NCI-H2171 (cell line): ENCODE results near the gene PDE1C.
A peak's percentile ranks its signal among the peaks of the same experiment; 100 is the strongest.

Experiments
- DNase-seq: peaks from one replicate; lab custom pipeline; 2025; lab: John Stamatoyannopoulos, UW

PDE1C gene

DNA sequence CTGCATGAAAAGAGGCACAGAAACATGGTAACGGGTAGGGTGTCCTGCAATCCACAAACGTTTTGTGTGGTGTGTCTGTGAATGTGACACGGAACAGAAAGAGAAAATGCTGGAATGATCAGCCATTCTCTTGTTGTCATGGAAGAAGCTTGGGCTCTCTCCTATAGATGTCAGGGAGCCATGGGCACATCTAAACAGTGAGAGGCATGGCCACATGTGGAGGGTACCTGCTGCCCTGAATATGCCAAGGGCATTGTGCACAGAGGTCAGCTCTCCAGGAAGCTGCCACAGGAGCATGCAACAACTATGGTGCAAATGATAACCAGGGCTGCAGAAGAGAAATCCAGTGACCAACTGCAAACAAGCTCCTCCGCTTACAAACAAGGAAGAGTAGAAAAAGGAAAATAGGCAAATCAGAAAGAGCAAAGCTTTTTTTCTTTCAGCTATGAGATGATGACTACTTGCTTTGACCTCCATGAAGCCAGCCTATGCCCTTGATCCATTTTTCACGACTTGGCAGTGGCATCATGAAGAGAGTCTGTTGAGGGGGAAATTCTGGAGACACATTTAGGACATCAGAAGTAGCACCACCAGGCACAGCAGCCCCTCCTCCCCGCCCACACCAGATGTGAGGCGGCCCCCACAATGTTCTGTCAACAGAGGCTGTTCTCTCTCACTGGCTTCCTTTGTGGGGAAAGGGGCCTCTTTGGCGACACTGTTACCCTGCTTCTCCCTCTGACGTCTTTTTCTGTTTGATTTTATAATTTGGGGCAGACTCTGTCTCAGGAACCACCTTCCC lies 4.8 kb upstream of the PDE1C start:
- no peak for DNase-seq

DNA sequence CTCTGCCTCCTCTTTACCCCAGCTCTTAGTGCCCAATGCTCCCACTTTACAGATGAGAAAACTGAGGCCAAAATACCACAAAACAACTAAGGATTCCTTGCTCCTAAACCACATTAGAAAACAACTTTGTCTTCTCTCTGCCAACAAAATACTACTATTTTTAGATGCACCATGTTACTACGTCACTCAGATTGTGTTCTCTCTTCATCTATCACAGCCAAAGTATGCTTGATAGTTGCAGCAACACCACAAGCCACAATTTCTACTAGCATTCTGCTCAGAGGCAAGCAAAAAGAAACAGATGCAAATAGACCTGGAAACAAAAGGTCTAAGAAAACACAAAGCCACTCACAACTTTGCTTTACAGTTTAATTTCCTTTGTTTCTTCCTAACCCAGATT lies 3.3 kb upstream of the PDE1C start:
- DNase-seq: no peak

DNA sequence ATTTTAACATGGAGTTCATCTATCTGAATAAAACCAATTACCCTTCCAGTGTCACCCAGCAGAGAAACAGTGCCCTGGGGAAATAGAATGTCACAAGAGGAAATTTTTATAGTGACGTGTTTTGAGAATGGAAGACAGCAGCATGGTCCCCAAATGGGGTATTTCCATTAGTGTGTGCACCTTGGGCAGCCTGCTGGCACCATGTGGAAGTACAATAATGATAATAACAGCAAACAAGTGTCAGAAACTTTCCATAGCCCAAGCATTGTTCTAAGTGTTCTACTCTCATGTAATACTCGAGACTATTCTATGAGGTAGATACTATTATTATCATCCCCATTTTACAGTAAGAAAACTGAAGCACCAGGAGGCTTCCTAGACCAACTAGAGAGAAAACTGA lies 2.2 kb upstream of the PDE1C start:
- DNase-seq: no peak

DNA sequence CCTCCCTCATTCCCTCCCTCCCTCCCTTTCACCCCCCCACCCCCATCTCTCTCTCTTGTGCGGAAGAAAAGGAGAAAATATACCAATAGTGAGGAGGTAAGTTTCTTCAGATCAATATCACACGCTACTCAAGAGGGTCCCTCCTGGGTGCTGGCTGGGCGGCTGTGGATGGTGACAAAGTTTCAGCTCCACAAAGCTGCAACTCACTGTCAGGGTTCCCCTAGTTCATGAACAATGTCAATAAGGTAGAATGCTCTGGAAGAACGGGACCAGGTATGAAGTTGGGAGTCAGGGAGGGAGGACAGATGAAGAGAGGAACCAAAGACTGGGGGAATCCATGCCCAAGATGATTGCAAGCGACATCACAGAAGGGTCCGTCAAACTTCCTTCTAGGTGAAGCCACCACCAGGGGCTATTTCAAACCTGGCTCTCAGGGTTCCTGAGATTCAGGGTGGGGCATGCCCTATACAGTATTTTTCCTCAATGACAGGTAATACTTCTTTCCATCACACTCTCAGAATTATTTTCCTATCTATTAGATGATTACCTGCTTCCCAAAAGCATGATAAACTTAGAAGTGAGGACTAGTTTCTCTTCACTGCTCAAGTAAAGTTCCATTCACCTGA lies 1.4 kb upstream of the PDE1C start:
- DNase-seq: no peak

DNA sequence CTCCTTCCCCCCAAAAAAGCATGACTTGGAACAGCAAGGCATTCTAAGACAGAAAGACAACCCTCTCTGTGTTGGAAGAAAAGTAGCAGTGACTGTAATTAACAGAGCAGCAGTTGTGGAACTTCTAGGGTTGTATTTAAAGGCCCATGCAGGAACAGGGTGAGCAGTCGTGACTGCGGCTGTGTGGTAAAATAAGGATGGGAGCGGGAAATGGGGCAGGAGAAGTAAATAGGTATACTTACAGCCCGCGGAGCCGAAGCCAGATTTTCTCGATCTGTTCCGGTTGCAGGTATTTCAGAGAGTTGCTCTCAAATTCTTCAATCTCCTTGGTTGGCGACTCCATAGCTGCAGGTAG lies 179 bp downstream of the PDE1C start:
- no peak for DNase-seq

DNA sequence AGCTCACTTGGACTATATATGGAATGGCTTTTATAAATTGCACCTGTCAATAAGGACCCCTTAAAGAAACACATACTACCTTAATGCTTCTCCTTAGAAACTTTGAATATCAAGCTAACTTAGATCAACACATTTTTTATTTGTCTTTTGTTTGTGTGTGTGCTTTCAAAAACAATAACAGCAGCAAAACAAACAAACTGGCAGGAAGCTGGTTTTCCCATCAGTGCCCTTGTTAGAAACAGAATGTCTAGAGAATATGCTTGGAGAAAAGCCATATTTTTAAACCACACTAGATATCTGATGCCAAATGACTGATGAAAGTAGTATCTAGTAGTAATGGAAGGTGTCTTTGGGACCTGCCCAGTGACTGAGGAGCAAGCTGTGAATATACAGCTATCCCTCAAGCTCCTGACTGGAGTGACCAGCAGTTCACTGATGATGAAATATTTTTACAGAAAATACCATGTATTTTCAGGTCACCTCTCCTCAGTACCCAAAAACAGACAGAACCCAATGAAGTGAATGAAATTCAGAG lies 1.0 kb downstream of the PDE1C start:
- no peak for DNase-seq

DNA sequence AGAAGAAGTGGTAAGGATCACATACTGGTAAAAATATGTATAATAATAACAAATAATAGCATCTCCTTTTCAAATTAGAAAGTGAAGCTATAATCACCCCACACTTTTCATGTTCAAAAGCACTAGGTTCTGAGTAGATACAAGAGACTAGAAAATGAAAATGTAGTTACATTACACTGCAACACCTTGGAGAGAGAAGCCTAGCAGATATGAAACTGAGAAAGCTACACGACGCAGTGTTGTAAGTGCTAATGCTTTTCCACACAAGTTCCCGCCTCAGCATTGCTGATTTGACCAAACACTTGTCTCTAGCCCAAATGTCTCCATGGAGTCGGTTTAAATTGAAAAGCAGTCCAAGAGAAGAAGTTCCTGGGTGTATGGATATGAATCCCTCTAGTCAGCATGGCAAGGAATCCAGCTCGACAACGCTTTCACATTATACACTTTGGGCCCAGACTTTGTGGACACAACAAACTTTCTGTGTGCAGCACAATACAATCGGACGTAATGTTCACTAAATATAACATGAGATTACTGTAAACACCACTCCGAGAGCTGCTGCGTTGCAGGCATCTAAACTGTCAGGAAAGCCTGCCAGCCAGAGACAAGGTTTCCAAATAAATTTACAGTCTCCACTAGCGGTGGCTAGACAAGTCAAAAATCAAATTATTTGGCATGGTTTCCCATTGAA lies 1.7 kb downstream of the PDE1C start:
- DNase-seq: no peak

DNA sequence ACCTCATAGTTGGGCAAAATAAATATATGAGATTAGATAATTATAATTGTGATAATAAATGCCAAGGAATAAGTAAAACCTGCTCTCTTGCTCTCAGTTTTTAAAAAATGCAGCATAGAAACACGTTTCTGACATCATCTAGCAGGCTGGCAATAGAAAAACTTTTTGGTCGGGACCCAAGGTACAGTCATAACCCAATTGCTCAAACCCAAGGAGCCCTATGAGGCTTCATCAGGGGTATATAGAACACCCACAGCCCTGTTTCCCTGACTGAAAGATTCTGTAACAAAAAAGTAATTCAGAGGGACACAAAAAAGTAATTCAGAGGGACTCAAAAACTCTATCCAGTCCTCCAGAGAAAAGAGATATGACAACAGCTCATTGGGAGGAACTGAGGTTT lies 3.8 kb downstream of the PDE1C start:
- DNase-seq: no peak

DNA sequence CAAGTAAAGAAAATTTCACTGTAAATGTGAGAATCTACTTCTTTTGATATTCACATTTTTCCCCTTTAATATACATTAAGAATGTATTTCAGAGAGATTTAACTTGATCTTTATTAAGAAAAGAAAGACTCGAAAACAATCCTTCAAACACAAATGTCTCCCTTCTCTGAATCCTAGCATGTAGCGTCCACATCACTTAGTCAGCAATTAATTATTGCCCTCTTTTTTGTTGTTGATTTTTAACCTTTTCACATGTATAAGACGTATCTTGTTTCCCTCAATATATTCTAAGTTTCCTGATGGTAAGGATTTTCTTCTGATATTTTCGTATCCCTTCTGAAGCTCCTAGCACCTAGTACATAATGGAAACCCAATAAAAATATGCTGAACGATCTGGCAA lies 6.6 kb downstream of the PDE1C start:
- no peak for DNase-seq

DNA sequence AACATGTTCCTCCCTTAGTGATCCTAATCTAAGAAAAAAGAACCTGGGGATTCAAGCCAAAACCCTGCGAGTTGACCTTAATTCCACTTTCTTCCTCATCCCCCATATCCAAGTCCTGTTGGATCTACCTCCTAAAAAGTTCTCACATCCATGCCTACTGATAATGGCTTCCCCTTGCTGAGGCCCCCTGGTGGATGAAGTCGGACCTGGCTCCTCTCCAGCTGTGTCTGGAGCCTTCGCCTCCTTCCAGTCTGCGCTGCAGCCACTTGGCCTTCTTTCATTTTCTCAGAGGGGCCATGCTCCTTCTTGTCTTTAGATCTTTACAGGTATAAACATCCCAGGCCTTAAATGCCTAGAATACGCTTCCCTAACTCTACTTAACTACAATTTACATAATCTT lies 8.1 kb downstream of the PDE1C start:
- no peak for DNase-seq

DNA sequence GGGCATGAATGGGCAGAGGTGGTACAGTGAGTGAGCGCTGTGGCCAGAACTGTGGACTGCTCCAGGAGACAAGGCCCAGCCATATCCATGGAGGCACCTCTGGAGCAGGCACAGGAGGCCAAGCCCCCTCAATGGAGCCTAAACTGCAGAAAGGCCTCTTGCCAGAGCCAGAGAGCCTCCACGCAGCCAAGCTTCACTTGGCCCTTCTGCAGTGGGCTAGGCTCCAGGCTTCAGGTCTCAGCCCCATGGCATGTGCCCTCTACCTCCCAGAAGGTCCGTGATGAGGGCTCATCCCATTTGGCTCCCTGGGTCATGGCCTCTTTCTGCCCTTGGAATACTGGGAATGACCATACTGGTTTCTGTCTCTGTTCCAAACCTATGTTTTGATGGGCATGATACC lies 8.9 kb downstream of the PDE1C start:
- DNase-seq: no peak

DNA sequence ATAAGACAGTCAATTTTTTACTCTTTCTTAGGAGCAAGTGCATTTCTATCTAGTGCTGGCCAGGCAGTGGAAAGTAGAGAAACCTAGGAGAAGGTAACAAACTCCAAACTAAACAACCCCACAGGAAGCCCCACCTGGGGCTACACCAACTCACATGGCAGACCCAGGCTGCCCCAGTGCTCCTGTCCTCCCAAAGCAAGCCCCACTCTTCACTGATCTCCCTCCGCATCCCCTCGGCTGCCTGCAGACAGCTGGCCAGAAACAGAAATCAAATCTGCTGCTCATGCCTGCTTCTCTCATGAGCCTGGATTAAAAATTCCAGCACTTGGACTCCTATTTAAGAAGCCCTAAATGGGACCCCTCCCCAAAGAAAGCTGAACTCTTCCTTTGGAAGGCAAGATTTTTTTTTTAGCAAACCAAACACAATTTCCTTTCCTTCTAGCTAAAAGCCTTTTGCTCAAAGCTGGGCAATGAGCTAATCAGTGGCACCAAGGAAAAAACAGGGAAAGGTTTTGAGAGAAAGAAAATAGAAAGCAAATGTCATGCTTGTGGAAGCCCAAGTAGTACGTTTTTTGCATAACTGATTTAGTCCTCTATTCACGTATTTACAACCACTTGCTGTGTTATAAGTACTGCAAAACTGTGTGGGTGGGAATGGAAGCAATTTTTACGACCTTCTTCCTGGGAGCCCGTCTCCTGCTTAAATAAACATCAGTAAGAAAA lies 10.8 kb downstream of the PDE1C start:
- DNase-seq: no peak

DNA sequence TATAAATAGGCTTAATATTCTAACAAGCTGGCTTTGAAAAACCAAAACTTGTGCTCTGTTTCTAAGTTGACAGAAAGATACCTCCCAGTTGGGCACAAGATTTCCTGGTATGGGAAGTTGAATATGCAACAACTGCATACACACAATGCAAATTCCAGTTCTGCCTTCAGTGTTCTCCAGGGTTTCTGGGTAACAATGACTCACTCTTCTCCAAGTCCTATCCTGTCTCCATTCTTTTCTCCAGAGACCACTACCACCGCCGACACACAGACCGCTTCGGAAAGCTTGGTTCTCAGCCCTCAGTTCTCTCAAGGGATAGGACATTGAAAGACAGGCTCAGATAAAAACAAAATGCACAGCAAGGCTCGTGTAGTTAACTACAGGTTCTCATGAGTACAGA lies 12.2 kb downstream of the PDE1C start:
- no peak for DNase-seq

DNA sequence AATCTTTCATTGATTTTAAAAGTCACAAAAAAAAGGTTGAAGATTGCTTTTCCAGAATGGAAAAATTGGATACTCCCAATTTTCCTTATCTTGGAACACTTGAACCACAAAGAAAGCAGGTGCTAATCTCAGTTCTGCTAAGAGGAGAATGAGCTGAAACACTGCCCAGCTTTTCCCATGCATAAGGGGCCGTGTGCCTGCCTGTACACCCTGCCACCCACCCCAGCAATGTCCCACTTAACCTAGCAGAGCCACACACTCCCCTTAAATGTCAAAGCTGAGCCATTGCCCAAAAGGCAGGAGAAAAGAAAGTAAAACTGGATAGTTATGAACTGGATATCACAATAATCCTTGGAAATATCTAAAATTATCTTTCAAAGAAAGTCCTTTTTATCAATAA lies 13.4 kb downstream of the PDE1C start:
- DNase-seq: no peak

DNA sequence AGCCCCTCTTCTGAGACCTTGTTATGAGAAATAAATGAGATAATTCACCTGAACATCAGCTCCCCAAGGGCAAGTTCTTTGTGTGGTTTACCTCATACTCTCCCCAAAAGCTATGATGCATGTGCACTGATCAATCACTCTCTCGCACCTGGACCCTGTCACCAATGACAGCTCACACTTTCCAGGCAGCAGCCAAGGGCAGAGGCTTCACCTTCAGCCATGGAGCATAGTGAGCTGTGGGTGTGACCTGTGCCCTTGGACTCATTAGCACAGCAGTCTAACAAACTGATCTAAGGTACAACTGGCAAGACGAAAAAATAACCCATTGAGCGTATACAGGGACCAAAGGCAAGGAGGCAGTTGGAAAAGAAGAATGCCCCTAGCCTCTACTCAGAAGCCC lies 17.0 kb downstream of the PDE1C start:
- no peak for DNase-seq

DNA sequence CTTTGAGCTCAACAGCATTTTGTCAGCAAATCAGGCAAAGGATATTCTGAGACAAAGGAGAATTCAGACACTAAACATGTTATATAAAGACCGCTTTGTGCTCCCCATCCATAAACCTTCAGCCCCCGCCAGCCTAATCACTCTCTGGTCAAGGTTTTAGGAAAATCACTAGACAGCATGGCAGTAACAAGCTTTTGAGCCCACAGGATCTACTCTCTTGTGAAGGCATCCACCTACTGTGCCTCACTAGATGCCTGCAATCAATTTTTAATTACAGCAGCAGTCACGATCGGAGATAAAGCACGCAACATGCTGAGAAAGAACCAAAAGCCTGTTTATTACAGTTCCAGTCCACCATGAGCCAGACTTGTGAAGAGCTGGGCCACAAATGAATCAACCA lies 19.1 kb downstream of the PDE1C start:
- DNase-seq: no peak

DNA sequence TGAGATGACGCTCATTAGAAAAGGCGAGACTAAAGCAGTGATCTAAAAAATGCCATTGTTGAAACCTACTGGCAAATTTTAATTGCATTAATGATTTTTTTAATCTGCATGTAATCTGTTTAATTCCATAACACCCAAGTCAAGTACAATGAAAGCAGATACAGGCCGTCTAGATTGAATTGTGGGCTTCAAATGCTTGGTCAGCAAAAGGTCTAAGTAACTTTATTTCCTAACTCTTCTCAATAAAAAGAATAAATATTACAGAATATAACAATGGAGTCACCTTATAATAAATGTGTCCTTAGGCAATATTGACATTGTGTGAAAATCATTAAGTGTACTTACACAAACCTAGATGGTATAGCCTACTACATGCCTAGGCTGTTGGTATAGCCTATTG lies 20.6 kb downstream of the PDE1C start:
- DNase-seq: no peak

DNA sequence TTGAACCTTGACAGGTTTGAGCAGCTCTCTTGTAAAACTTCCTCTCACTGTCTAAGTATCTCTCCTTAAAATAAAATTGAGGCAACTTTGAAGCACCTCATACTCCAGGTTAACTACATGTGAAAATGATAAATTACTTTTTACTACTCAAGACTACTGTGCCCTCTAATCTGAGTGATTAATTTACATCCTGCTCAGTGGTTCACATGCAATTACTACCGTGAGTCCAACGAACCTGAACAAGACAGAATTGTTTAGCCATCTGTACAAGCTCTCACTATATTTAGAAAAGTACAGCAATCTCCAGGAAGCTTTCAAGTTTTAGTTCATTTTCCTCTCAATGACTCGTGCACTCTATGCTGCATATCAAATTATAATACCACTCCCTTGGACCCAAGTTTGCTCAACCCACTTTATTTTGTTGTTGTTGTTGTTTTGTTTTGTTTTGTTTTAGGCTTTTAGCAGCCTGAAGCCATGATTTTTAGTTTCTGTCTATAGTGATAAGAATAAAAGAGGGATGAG lies 21.2 kb downstream of the PDE1C start:
- peak; percentile 32 for DNase-seq

DNA sequence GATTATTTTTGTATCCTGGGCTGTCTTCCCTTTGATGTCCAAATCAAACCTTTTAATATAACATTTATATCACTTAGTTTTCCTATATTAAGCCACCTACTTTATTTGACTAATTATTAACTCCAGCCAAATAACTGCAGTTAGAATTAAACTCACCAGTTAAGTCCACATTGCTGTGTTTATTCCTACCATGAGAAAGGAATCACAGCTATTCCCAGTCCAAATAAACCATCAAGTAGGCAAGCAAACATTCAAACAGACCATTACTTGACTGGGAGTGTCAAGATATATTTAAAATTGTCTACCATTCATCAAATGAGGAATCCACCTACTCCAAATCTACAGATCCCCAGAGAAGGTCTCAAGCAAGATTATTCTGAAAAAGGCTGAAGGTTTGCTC lies 22.4 kb downstream of the PDE1C start:
- DNase-seq: no peak

DNA sequence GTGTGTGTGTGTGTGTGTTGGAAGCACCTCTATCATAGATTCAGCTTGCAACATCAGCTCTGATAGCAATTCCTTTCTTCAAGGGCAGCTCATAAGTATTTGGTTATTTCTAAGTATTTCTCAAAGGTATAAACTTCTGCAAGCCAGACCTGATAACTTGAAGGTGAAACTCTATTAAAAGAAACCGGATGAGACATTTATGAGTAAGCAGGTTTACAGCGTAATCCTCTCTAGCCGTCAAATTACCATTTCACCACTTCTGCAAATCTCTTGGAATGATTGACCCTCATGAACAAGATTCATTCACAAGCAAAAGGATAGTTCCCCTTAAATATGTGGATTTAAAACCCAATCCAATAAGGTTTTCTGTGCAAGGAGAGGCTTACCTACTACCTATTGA lies 23.1 kb downstream of the PDE1C start:
- DNase-seq: no peak

DNA sequence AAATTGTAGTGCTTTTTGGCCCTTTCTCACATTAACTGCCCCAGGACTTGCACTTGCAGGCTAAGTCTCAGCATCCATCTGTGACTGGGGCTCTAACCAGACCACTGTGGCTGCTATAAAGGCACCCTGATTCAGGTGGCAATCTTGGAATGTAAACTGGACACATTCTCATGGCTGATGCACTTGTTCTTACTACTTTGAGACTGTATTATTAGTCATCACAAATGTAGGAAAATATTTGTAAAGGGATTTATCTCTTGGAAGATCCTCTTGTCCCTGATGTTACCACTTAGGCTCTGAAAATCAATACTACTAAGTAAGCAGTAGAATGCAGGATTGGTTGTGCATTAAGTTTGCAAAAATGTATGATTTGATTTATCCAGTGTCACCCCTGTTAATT lies 25.0 kb downstream of the PDE1C start:
- DNase-seq: no peak

DNA sequence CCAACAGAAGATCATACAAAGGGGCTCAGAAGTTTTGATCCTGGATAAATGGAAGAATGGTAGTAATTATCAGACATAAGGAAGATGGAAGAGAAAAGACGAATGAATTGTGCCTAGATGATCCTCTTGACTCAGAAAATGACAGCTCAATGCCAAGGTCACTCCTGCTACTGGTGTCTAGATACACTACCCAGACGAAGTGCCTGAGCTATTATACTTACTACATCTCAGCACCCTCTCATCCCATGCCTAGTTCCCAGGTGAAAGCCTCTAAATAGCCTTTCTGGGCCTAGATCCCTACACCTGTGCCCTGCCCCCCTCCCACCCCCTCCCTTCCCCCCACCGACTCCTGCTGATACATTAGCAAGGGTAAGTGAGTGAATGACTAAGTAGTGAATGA lies 25.5 kb downstream of the PDE1C start:
- no peak for DNase-seq
